Activated CD8-positive, alpha-beta T cell treated with anti-CD3 and anti-CD28 coated beads for 36 hours (primary cell): ENCODE results near the gene ALOX15. TPM values are rescaled to one million over a fixed set of nuclear protein-coding genes. Genes with fewer than 3 reads are reported as not detected.
"Not testable (repeated sequence)": the region's sequence is repeated elsewhere in the genome, so short reads cannot be mapped to it uniquely, and the experiment has no call there.

Experiments
- ATAC-seq: fragments of 200-7000 bp; cut with Tn5 transposase; one replicate; pipeline ENCODE4 v1.10.0; 2021; ENCODE audit warnings: mild to moderate bottlenecking, moderate library complexity
- CTCF ChIA-PET: fragments of 350-600 bp; sonication (Branson Sonifier 250); formaldehyde crosslinking; loops from one replicate; lab custom pipeline; 2021; ENCODE audit warnings: antibody characterized with exemption; lab: Charles Lee
- POLR2A ChIA-PET: fragments of 350-600 bp; sonication (Branson Sonifier 250); formaldehyde crosslinking; loops from one replicate; lab custom pipeline; 2021; ENCODE audit warnings: antibody characterized with exemption; lab: Charles Lee
- DNase-seq: peaks from one replicate; pipeline ENCODE4 v3.0.0-alpha.2; 2020
- H3K27ac Mint-ChIP-seq: one replicate; pipeline ENCODE4 v1.8.0; 2021; ENCODE audit warnings: mild to moderate bottlenecking, mixed read lengths
- H3K27me3 Mint-ChIP-seq: one replicate; pipeline ENCODE4 v1.8.0; 2021; ENCODE audit warnings: mixed read lengths
- H3K36me3 Mint-ChIP-seq: one replicate; pipeline ENCODE4 v1.8.0; 2021; ENCODE audit warnings: low read depth, mixed read lengths
- H3K4me1 Mint-ChIP-seq: one replicate; pipeline ENCODE4 v1.8.0; 2021; ENCODE audit warnings: low read depth, mixed read lengths
- H3K4me3 Mint-ChIP-seq: one replicate; pipeline ENCODE4 v1.8.0; 2021; ENCODE audit warnings: mild to moderate bottlenecking, moderate library complexity, mixed read lengths
- H3K9me3 Mint-ChIP-seq: one replicate; pipeline ENCODE4 v1.8.0; 2021; ENCODE audit warnings: mixed read lengths
- CTCF ChIP-seq: fragments of 200-600 bp; IDR thresholded peaks from one replicate; pipeline ENCODE4 v1.8.0; 2022; ENCODE audit warnings: antibody characterized with exemption, mild to moderate bottlenecking
- intact Hi-C: fragments of 100-400 bp; cut with micrococcal nuclease; formaldehyde crosslinking; loops from one replicate; pipeline ENCODE4 v1.10.0; 2022
- total RNA-seq, 2 experiments: library from RNA; stranded (reverse); gene quantifications; one replicate each; pipeline ENCODE4 v1.2.3, GENCODE V29; 2021

Gene ALOX15
- total RNA-seq, 2 experiments from 2014 or later = not detected

GRCh38 chr17:4597975-4598374, 43.5 kb downstream of the ALOX15 start:
- Mint-ChIP-seq H3K9me3 (no peaks in the 10 kb centered on the region), H3K36me3 (no peaks in the 10 kb centered on the region), H3K27me3 (peaks cover 3% of the 10 kb centered on the region), H3K4me3 (no peak overlapping the region), H3K4me1 (peaks cover 4% of the 10 kb centered on the region), H3K27ac (no peak overlapping the region)
- POLR2A ChIA-PET = no interaction called here
- DNase-seq (no peak), ATAC-seq (no peak)
- intact Hi-C loops = no loop called here
- CTCF ChIA-PET = interaction anchor here (1.4 kb wide), 1 partner anchor 27 kb away, joined by 11 read pairs; no protein-coding TSS in a partner anchor
- no peak for TF ChIP-seq CTCF

- intact Hi-C loops = no loop called here
- H3K4me3 Mint-ChIP-seq = no peak overlapping the region
- ATAC-seq = no peak
- H3K36me3 Mint-ChIP-seq = no peaks in the 10 kb centered on the region
- H3K4me1 Mint-ChIP-seq = peaks cover 4% of the 10 kb centered on the region
- H3K27ac Mint-ChIP-seq = no peak overlapping the region
- peaks cover 3% of the 10 kb centered on the region for H3K27me3 Mint-ChIP-seq
- no peak for DNase-seq
- no peaks in the 10 kb centered on the region for H3K9me3 Mint-ChIP-seq
- no peak for TF ChIP-seq CTCF
- CTCF ChIA-PET = interaction anchor here (1.4 to 1.6 kb wide), 2 partner anchors 10 to 28 kb away, joined by 5 to 11 read pairs; no protein-coding TSS in a partner anchor
- POLR2A ChIA-PET = interaction anchor here (0.6 kb wide), 1 partner anchor 170 kb away, joined by 3 read pairs; no protein-coding TSS in a partner anchor
These were observed 44.7 kb downstream of the ALOX15 start for GRCh38 chr17:4596636-4597380.

GRCh38 chr17:4595685-4596342, 45.7 kb downstream of the ALOX15 start:
- ATAC-seq, H3K27ac Mint-ChIP-seq, intact Hi-C loops, H3K36me3 Mint-ChIP-seq, H3K4me1 Mint-ChIP-seq, H3K9me3 Mint-ChIP-seq, POLR2A ChIA-PET, DNase-seq, H3K27me3 Mint-ChIP-seq, H3K4me3 Mint-ChIP-seq: not testable (repeated sequence)
- CTCF ChIA-PET = interaction anchor here (0.7 to 1.9 kb wide), 6 partner anchors 9 to 244 kb away, joined by 3 to 7 read pairs (median 4); no protein-coding TSS in a partner anchor

- Mint-ChIP-seq H3K27me3 (peaks cover 5% of the 10 kb centered on the region), H3K36me3 (no peaks in the 10 kb centered on the region), H3K9me3 (no peaks in the 10 kb centered on the region), H3K27ac (no peak overlapping the region), H3K4me1 (peaks cover 4% of the 10 kb centered on the region), H3K4me3 (no peak overlapping the region)
- ATAC-seq = peak; percentile 92
- POLR2A ChIA-PET = no interaction called here
- DNase-seq = peak; percentile 64
- CTCF ChIA-PET = interaction anchor here (0.7 to 1.9 kb wide), 10 partner anchors 8 to 245 kb away, joined by 3 to 7 read pairs (median 3); partner anchors contain the start of gene SMTNL2
- intact Hi-C loops = no loop called here
- peak; percentile 69 for TF ChIP-seq CTCF
These were observed 46.4 kb downstream of the ALOX15 start for GRCh38 chr17:4594931-4595684.

- H3K4me1 Mint-ChIP-seq = peaks cover 4% of the 10 kb centered on the region
- H3K36me3 Mint-ChIP-seq = no peaks in the 10 kb centered on the region
- H3K27ac Mint-ChIP-seq = no peak overlapping the region
- intact Hi-C loops = no loop called here
- H3K9me3 Mint-ChIP-seq = no peaks in the 10 kb centered on the region
- ATAC-seq (no peak), DNase-seq (no peak)
- CTCF ChIA-PET = interaction anchor here (0.8 to 1.9 kb wide), 8 partner anchors 11 to 246 kb away, joined by 3 to 7 read pairs (median 3); partner anchors contain the start of gene SMTNL2
- POLR2A ChIA-PET = no interaction called here
- peaks cover 5% of the 10 kb centered on the region for H3K27me3 Mint-ChIP-seq
- TF ChIP-seq CTCF = no peak
- no peak overlapping the region for H3K4me3 Mint-ChIP-seq
These were observed 47.1 kb downstream of the ALOX15 start for GRCh38 chr17:4594406-4594805.
